Naive thymus-derived CD8-positive, alpha-beta T cell (primary cell): ENCODE data around the gene FAM20C. TPM values are rescaled to one million over a fixed set of nuclear protein-coding genes. Genes with fewer than 3 reads are reported as not detected.

Experiments used
- ATAC-seq, 2 donors: fragments of 150-1000 bp; cut with Tn5 transposase in 1 of 2; sonication (Bioruptor Pico), chemical (Tn5 transposase) in 1 of 2; 1 replicate in 1 of 2; 2 replicates in 1 of 2; pipeline ENCODE4 v1.10.0; 2021; ENCODE audit warnings: mild to moderate bottlenecking in 2 of 2, moderate library complexity in 2 of 2
- POLR2A ChIA-PET: fragments of 350-600 bp; sonication (Branson Sonifier 250); formaldehyde crosslinking; loops from one replicate; lab custom pipeline; 2021; ENCODE audit warnings: antibody characterized with exemption; lab: Charles Lee
- DNase-seq, 10 donors: peaks; one replicate each; pipeline versions ENCODE4 v3.0.0 to v3.0.0-alpha.2; 2020 to 2022
- H3K27ac Mint-ChIP-seq, 10 donors: one replicate each; pipeline ENCODE4 v1.8.0; 2020 to 2022; ENCODE audit warnings: mild to moderate bottlenecking in 10 of 10, mixed read lengths in 10 of 10, moderate library complexity in 4 of 10, inconsistent platforms in 1 of 10
- H3K27me3 Mint-ChIP-seq, 5 donors: one replicate each; pipeline ENCODE4 v1.8.0; 2021 to 2022; ENCODE audit warnings: mixed read lengths in 5 of 5
- H3K36me3 Mint-ChIP-seq, 3 donors: one replicate each; pipeline ENCODE4 v1.8.0; 2020 to 2022; ENCODE audit warnings: mixed read lengths in 3 of 3, mild to moderate bottlenecking in 2 of 3, inconsistent platforms in 1 of 3
- H3K4me1 Mint-ChIP-seq, 4 donors: one replicate each; pipeline ENCODE4 v1.8.0; 2021 to 2022; ENCODE audit warnings: mixed read lengths in 4 of 4
- H3K4me3 Mint-ChIP-seq, 10 donors: one replicate each; pipeline ENCODE4 v1.8.0; 2020 to 2022; ENCODE audit warnings: mild to moderate bottlenecking in 10 of 10, mixed read lengths in 10 of 10, moderate library complexity in 6 of 10, inconsistent platforms in 1 of 10
- H3K9me3 Mint-ChIP-seq, 9 donors: one replicate each; pipeline ENCODE4 v1.8.0; 2020 to 2022; ENCODE audit warnings: mixed read lengths in 9 of 9, mild to moderate bottlenecking in 3 of 9, inconsistent platforms in 1 of 9, moderate library complexity in 1 of 9
- polyA plus RNA-seq, 3 donors: library from polyadenylated mRNA; unstranded; fragments of 300-500 nt; fragmentation: Illumina TruSeq; gene quantifications; one replicate each; pipeline ENCODE4 v1.2.3, GENCODE V29; 2021
- total RNA-seq, 8 experiments: library from RNA in 2 of 8; stranded (reverse) in 2 of 8; gene quantifications; one replicate each; pipeline ENCODE4 v1.2.3 and lab custom pipeline; 2021 to 2026

The FAM20C gene
- total and polyA plus RNA-seq, 5 experiments from 2014 or later, result 0.60 to 0.66 TPM; not detected in 3

GRCh38 chr7:301291-302053, 109.1 kb downstream of the FAM20C start:
- H3K9me3 Mint-ChIP-seq, result no peaks in the 10 kb centered on the region
- DNase-seq (no peak), ATAC-seq (no peak)
- H3K27ac Mint-ChIP-seq, result no peak overlapping the region
- H3K27me3 Mint-ChIP-seq, result peaks cover 1 to 13% (median 6%) of the 10 kb centered on the region in 5 donors
- H3K4me3 Mint-ChIP-seq, result no peak overlapping the region
- POLR2A ChIA-PET, result no interaction called here
- H3K4me1 Mint-ChIP-seq, result peaks cover 0 to 2% (median 0%) of the 10 kb centered on the region in 4 donors
- H3K36me3 Mint-ChIP-seq, result no peaks in the 10 kb centered on the region

DNA sequence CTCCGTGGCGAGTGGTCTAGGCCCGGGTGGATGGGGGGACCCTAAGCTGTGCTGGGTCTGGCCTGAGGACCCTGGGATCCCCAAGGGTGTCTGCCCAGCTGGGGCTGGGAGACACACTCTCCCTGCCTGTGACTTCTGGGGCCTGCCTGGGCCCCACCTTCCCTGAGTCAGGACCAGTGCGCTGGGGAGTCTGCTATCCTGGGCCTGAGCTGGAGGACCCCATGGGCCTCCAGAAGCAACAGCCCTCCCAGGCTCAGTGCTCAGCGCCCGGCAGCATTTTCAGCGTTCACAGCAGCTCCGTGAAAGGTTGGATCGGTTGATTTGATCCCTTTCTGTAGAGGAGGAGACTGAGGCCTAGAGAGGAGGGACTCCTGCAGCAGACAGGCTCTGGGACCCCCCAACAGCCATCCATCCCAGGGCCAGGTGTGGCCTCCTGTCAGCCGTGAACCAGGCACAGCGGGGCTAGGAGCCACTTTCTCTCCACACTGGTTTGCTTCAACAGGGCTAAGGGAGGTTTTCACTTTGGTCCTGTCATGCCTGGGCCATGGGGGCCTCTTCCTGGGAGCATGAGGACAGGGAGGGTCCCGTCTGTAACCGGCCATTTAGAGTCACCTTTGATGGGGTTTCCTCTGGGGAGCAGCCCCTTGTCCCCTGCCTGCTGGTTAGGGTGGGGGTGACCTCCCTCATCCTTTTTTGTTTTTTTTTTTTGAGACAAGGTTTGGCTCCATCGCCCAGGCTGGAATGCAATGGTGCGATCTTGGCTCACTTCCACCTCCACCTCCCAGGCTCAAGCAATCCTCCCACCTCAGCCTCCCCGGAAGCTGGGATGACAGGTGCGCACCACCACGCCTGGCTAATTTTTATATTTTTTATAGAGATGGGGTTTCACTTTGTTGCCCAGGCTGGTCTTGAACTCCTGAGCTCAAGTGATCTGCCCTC, 110.0 kb downstream of the FAM20C start:
- ATAC-seq (no peak), DNase-seq (no peak)
- Mint-ChIP-seq H3K27ac (no peak overlapping the region), H3K4me3 (no peak overlapping the region), H3K36me3 (no peaks in the 10 kb centered on the region), H3K9me3 (peaks cover 0 to 1% (median 0%) of the 10 kb centered on the region in 9 donors), H3K27me3 (peaks cover 4 to 13% (median 4%) of the 10 kb centered on the region in 5 donors), H3K4me1 (peaks cover 0 to 2% (median 0%) of the 10 kb centered on the region in 4 donors)
- POLR2A ChIA-PET, result no interaction called here

DNA sequence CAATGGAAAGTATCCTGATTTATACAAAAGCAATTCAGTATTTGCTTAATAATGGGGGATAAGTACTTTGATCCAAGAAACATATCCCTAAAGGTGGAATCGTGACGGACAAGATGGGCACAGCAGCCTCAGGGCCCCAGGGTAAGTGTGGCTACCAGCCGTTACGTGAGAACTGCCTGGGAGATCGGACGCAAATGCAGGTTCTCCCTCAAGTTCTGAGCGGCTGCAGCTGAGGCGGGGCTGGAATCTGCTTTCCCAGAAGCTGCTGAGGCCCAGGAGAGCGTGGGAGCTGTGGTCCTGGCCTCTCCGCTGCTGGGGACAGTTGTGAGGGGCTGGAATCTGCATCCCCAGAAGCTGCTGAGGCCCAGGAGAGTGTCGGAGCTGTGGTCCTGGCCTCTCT, 111.1 kb downstream of the FAM20C start:
- Mint-ChIP-seq H3K27ac (no peak overlapping the region), H3K4me1 (peaks cover 0 to 2% (median 0%) of the 10 kb centered on the region in 4 donors), H3K9me3 (peaks cover 0 to 9% (median 0%) of the 10 kb centered on the region in 9 donors), H3K36me3 (no peaks in the 10 kb centered on the region), H3K4me3 (no peak overlapping the region), H3K27me3 (peaks cover 4 to 13% (median 4%) of the 10 kb centered on the region in 5 donors)
- POLR2A ChIA-PET, result no interaction called here
- DNase-seq, result no peak
- no peak for ATAC-seq

DNA sequence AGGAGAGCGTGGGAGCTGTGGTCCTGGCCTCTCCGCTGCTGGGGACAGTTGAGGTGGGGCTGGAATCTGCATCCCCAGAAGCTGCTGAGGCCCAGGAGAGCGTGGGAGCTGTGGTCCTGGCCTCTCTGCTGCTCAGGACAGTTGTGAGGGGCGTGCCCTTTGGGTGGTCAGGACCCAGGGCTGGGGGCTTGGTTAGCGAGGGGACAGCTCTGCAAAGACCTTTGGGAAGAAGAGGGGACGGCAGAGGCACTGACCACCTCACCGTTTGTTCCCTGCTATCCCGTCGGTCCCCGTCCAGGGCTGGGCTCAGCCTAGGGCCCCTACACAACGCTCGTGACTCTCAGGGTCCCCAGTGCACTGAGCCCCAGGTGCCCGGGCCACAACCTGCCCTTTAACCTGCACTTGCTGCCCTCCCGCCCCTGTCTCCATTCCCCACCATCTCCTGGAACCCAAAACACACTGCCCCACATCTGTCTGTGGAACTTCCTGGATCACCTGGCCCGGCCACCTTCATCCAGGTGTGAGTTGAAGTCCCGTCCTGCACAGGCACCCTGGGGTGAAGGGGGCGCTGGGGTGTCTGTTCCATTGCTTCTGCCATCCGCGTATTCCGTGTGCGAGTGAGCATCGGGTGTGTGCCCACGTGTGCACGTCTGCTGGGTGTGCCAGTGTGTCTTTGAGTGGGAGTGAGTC, 111.7 kb downstream of the FAM20C start:
- peaks cover 0 to 2% (median 0%) of the 10 kb centered on the region in 4 donors for H3K4me1 Mint-ChIP-seq
- H3K27ac Mint-ChIP-seq, result no peak overlapping the region
- H3K36me3 Mint-ChIP-seq, result no peaks in the 10 kb centered on the region
- no peak overlapping the region for H3K4me3 Mint-ChIP-seq
- ATAC-seq, result no peak
- POLR2A ChIA-PET, result no interaction called here
- H3K9me3 Mint-ChIP-seq, result peaks cover 0 to 9% (median 0%) of the 10 kb centered on the region in 9 donors
- peaks cover 4 to 13% (median 4%) of the 10 kb centered on the region in 5 donors for H3K27me3 Mint-ChIP-seq
- DNase-seq, result no peak

DNA sequence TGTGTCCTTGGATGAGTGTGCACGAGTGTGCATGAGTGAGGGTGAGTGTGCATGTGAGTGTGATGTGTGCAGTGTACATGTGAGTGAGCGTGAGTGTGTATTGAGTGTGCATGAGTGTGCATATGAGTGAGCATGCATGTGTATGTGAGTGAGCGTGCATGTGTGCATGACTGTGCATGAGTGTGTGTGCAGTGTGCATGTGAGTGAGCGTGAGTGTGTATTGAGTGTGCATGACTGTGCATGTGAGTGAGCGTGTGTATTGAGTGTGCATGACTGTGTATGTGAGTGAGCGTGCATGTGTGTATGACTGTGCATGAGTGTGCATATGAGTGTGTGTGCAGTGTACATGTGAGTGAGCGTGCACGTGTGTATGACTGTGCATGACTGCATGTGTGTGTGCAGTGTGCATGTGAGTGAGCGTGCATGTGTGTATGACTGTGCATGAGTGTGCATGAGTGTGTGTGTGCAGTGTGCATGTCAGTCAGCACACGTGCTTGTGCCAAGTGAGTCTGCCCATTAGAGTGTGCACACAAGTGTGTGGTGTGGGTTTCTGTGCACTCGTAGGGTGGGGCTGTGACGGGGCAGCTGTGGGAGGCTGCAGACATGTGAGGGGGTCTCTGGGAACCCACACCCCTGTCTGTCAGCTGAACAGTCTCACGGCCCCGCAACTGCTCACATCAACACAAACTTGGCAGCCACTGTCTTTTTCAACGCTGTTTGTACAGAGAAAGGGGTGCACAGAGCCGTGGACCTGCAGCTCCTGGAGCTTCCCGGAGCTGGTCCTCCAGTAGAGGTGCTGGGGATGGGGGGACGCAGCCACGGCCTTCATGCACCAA, 112.4 kb downstream of the FAM20C start:
- H3K9me3 Mint-ChIP-seq, result peaks cover 0 to 9% (median 0%) of the 10 kb centered on the region in 9 donors
- peaks cover 0 to 2% (median 0%) of the 10 kb centered on the region in 4 donors for H3K4me1 Mint-ChIP-seq
- DNase-seq (no peak), ATAC-seq (no peak)
- H3K27me3 Mint-ChIP-seq, result peaks cover 4 to 13% (median 4%) of the 10 kb centered on the region in 5 donors
- POLR2A ChIA-PET, result no interaction called here
- H3K36me3 Mint-ChIP-seq, result no peaks in the 10 kb centered on the region
- H3K27ac Mint-ChIP-seq, result no peak overlapping the region
- H3K4me3 Mint-ChIP-seq, result no peak overlapping the region

DNA sequence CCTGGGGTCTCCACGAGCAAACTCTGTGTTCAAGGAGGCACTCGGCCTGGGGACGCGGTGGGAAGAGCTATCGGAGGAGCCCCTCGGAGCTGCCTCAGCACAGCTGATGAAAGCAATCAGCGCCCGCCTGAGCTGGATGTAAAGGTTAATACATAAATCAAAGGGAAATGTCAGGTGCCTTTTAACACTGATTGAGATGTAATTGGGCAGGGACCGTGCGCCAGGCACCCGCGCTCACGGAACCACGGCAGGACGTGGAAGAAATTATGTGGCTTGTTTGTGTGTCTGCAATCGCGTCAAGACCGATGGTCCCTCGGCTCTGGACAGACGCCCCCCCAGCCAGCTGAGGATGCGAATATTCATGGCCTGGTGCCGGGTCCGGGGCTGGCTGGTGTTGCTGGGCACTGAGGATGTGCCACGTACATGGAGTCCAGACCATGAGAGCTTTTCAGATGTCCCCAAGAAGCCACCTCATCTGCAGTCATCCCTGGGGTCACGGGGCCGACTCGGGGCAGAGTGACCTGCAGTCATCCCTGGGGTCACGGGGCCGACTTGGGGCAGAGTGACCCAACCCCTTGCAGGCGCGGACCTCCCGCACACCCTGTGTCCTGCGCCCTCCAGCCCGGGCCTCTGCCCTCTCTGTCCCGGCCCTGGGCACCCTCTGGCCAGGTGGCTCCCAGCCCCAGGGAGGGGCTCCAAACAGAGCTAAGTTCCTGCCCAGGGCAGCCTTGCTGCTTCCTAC, 113.2 kb downstream of the FAM20C start:
- POLR2A ChIA-PET, result no interaction called here
- Mint-ChIP-seq H3K27ac (no peak overlapping the region), H3K36me3 (no peaks in the 10 kb centered on the region), H3K27me3 (peaks cover 4 to 13% (median 7%) of the 10 kb centered on the region in 5 donors), H3K9me3 (peaks cover 0 to 9% (median 0%) of the 10 kb centered on the region in 9 donors), H3K4me3 (no peak overlapping the region), H3K4me1 (peaks cover 0 to 2% (median 0%) of the 10 kb centered on the region in 4 donors)
- ATAC-seq, result no peak
- no peak for DNase-seq

DNA sequence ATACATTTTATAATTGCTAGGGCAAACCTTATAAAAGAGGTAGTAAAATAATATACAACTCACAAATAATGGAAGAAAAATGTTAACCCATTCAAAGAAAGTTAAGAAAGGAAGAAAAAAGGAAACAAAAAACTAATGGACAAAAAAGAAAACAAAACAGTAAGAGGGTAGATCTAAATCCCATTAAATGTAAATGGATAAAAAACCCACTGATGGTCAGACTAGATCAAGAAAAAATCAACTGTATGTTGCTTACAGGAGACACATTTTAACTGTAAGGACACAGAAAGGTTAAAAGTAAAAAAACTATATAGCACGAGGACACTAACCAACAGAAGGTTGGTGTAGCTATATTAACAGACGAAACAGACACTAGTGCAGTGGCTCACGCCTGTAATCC, 115.6 kb downstream of the FAM20C start:
- no peak overlapping the region for H3K4me3 Mint-ChIP-seq
- POLR2A ChIA-PET, result no interaction called here
- H3K27ac Mint-ChIP-seq, result no peak overlapping the region
- ATAC-seq (no peak), DNase-seq (no peak)
- H3K36me3 Mint-ChIP-seq, result no peaks in the 10 kb centered on the region
- no peaks in the 10 kb centered on the region for H3K4me1 Mint-ChIP-seq
- peaks cover 4 to 30% (median 13%) of the 10 kb centered on the region in 5 donors for H3K27me3 Mint-ChIP-seq
- peaks cover 0 to 9% (median 0%) of the 10 kb centered on the region in 9 donors for H3K9me3 Mint-ChIP-seq

- no peaks in the 10 kb centered on the region for H3K4me1 Mint-ChIP-seq
- H3K4me3 Mint-ChIP-seq, result no peak overlapping the region
- DNase-seq (no peak), ATAC-seq (no peak)
- H3K9me3 Mint-ChIP-seq, result peaks cover 0 to 9% (median 0%) of the 10 kb centered on the region in 9 donors
- POLR2A ChIA-PET, result no interaction called here
- H3K36me3 Mint-ChIP-seq, result no peaks in the 10 kb centered on the region
- H3K27me3 Mint-ChIP-seq, result peaks cover 6 to 37% (median 7%) of the 10 kb centered on the region in 5 donors
- no peak overlapping the region for H3K27ac Mint-ChIP-seq
These were observed 117.3 kb downstream of the FAM20C start for GRCh38 chr7:309586-310228.
